Prostate gland (tissue), 2 donors: Measurements from ENCODE around the gene TMEM62. TPM values are rescaled to one million over a fixed set of nuclear protein-coding genes. Genes with fewer than 3 reads are reported as not detected.

Source experiments
- DNase-seq: peaks from one replicate; pipeline ENCODE4 v3.0.0-alpha.2; 2019; ENCODE audit warnings: low spot score
- H3K27ac ChIP-seq, 2 donors: fragments of 200-600 bp; sonication (generic); 2 replicates each; pipeline ENCODE4 v1.5.1; 2017 to 2019
- H3K27me3 ChIP-seq: fragments of 200-600 bp; sonication (generic); replicated peaks from 2 replicates; pipeline ENCODE4 v1.5.1; 2019; ENCODE audit not compliant: insufficient read depth
- H3K36me3 ChIP-seq, 2 donors: fragments of 200-600 bp; sonication (generic); 1 replicate in 1 of 2; 2 replicates in 1 of 2; pipeline versions ENCODE4 v1.5.1 to v1.8.1; 2017 to 2019
- H3K4me1 ChIP-seq: fragments of 200-600 bp; sonication (generic); replicated peaks from 2 replicates; pipeline ENCODE4 v1.5.1; 2019
- H3K4me3 ChIP-seq, 2 donors: fragments of 200-600 bp; sonication (generic); 2 replicates each; pipeline ENCODE4 v1.5.1; 2017 to 2019
- H3K9me3 ChIP-seq: fragments of 200-600 bp; sonication (generic); 2 replicates; pipeline ENCODE4 v1.5.1; 2017
- POLR2A ChIP-seq: fragments of 450-650 bp; IDR thresholded peaks from one replicate; pipeline ENCODE4 v1.6.1; 2016; ENCODE audit warnings: antibody characterized with exemption, mild to moderate bottlenecking
- POLR2AphosphoS5 ChIP-seq: sonication (generic); formaldehyde crosslinking; IDR thresholded peaks from one replicate; pipeline ENCODE4 v1.6.1; 2017; ENCODE audit warnings: antibody characterized with exemption
- WGBS: methylation state at CpG from one replicate; pipeline ENCODE4 v1.1.5; 2018; 5-methylcytosine and 5-hydroxymethylcytosine counted together
- intact Hi-C: fragments of 100-400 bp; cut with DNase I; formaldehyde crosslinking; loops from one replicate; pipeline ENCODE4 v1.14.2; 2022
- total RNA-seq, 2 donors: library from RNA; depleted of rRNA; stranded (reverse); fragments of >200 nt; gene quantifications; one replicate each; pipeline ENCODE4 v1.1.0, GENCODE V29; 2016
- TF ChIP-seq, protein P1 (sequence below), 4 experiments: fragments of 200-600 bp in 2 of 4; fragments of 450-650 bp in 2 of 4; sonication (generic) in 2 of 4; IDR thresholded peaks; 1 replicate in 3 of 4; 2 replicates in 1 of 4; pipeline ENCODE4 v1.5.1; 2016 to 2019; ENCODE audit warnings: antibody characterized with exemption in 4 of 4, mild to moderate bottlenecking in 2 of 4, moderate library complexity in 2 of 4

Gene TMEM62
- total RNA-seq, 2 donors from 2014 or later, result 34.4 to 35.4 TPM

DNA sequence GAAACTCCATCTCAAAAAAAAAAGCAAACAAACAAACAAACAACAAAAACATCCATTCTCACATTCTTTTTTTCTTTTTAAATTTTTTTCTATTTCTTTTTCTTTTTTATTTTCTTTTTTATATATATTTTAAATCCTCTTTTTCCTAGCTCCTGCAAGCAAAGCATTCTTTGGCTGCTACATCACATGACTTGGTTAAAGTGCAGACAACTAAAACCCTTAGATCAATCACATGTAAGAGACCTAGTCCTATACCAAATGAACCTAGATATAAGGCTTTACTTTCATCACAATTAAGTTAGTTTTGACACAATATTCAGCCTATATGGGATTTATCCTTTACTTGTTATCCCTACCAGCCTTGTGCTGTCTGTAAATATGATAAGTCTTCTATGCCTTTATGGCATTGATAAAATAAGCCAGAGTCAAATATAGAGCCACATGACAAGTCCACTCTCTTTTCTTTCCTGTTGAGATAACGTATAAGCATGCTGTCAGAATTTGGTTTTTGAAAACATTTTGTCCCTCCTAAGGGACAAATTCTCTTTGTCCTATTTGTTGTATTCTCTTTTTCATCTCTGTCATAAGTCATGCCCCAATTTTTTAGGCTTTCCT lies 38.9 kb upstream of the TMEM62 start:
- Histone ChIP-seq H3K9me3 (no peaks in the 10 kb centered on the region), H3K4me1 (no peaks in the 10 kb centered on the region), H3K27ac (no peak overlapping the region), H3K4me3 (no peak overlapping the region), H3K36me3 (no peaks in the 10 kb centered on the region), H3K27me3 (no peaks in the 10 kb centered on the region)
- no peak for TF ChIP-seq POLR2AphosphoS5
- TF ChIP-seq, protein P1, sequence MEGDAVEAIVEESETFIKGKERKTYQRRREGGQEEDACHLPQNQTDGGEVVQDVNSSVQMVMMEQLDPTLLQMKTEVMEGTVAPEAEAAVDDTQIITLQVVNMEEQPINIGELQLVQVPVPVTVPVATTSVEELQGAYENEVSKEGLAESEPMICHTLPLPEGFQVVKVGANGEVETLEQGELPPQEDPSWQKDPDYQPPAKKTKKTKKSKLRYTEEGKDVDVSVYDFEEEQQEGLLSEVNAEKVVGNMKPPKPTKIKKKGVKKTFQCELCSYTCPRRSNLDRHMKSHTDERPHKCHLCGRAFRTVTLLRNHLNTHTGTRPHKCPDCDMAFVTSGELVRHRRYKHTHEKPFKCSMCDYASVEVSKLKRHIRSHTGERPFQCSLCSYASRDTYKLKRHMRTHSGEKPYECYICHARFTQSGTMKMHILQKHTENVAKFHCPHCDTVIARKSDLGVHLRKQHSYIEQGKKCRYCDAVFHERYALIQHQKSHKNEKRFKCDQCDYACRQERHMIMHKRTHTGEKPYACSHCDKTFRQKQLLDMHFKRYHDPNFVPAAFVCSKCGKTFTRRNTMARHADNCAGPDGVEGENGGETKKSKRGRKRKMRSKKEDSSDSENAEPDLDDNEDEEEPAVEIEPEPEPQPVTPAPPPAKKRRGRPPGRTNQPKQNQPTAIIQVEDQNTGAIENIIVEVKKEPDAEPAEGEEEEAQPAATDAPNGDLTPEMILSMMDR (IDR thresholded peaks at IDR 0.05), result no peak
- no peak for TF ChIP-seq POLR2A
- WGBS, result 87% methylated on average over 1 of the region's 1 CpG
- intact Hi-C loops, result no loop called here
- no peak for DNase-seq

DNA sequence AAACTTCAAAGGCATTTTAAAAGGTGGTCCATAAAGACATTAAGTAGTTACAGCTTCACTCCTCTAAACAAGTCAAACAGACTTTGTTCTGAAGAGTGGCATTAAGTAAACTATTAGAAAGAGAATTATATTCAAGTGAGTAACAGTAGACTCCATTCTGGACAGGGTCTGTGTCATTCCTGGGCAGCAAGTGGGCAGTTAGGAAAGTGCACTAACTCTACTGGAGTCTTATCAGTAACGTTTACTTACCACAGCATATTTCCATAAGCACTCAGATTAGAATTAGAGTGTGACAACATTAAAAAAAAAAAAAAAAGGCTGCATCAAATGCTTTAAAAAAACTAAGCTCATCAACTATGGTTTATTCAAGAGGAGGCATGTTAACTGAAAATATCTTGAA lies 38.1 kb upstream of the TMEM62 start:
- Histone ChIP-seq H3K4me1 (no peaks in the 10 kb centered on the region), H3K4me3 (no peak overlapping the region), H3K27ac (no peak overlapping the region), H3K9me3 (no peaks in the 10 kb centered on the region), H3K36me3 (no peaks in the 10 kb centered on the region), H3K27me3 (no peaks in the 10 kb centered on the region)
- no peak for TF ChIP-seq POLR2A
- TF ChIP-seq, protein P1 (IDR thresholded peaks at IDR 0.05), result no peak
- TF ChIP-seq POLR2AphosphoS5, result no peak
- 27% methylated on average over 1 of the region's 1 CpG for WGBS
- DNase-seq, result no peak
- intact Hi-C loops, result no loop called here

DNA sequence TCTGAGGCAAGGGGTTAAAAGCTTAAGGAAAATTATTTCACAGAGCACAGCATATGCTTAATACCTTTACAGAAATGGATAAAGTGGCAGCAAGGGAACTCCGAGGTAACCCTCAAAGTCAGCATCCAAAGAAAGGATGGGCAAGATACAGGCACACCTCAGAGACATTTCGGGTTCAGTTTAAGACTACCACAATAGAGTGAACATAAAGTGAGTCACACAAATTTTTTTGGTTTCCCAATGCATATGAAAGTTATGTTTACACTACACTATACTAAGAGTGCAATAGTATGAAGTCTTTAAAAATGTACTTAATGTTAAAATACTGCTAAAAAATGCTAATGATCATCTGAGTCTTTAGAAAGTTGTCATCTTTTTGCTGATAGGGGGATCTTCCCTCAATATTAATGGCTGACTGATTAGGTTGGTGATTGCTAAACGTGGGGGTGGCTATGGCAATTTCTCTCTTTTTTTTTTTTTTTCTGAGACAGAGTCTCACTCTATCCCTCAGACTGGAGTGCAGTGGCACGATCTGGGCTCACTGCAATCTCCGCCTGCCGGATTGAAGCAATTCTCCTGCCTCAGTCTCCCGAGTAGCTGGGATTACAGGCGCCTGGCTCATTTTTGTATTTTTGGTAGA lies 37.6 kb upstream of the TMEM62 start:
- Histone ChIP-seq H3K4me3 (no peak overlapping the region), H3K27ac (no peak overlapping the region), H3K4me1 (no peaks in the 10 kb centered on the region), H3K27me3 (no peaks in the 10 kb centered on the region), H3K9me3 (no peaks in the 10 kb centered on the region), H3K36me3 (no peaks in the 10 kb centered on the region)
- WGBS, result 90% methylated on average over 8 of the region's 8 CpGs
- TF ChIP-seq POLR2A (no peak), POLR2AphosphoS5 (no peak)
- TF ChIP-seq, protein P1 (IDR thresholded peaks at IDR 0.05), result no peak
- intact Hi-C loops, result no loop called here
- DNase-seq, result no peak

DNA sequence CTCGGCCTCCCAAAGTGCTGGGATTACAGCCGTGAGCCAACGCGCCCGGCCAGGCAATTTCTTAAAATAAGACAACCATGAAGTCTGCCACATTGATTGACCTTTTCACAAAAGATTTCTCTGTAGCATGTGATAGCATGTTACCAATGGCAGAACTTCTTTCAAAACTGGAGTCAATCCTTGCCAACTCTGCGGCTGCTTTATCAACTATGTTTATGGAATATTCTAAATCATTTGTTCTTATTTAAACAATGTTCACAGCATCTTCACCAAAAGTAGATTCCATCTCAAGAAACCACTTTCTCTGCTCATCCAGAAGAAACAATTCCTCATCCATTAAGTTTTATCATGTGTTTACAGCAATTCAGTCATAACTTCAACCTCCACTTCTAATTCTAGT lies 37.0 kb upstream of the TMEM62 start:
- no peaks in the 10 kb centered on the region for H3K9me3 ChIP-seq
- no peaks in the 10 kb centered on the region for H3K27me3 ChIP-seq
- WGBS, result 93% methylated on average over 6 of the region's 6 CpGs
- no peaks in the 10 kb centered on the region for H3K36me3 ChIP-seq
- no peak for DNase-seq
- no peak for TF ChIP-seq POLR2A
- TF ChIP-seq, protein P1 (IDR thresholded peaks at IDR 0.05), result no peak
- no peak for TF ChIP-seq POLR2AphosphoS5
- H3K27ac ChIP-seq, result no peak overlapping the region
- intact Hi-C loops, result no loop called here
- no peak overlapping the region for H3K4me3 ChIP-seq
- no peaks in the 10 kb centered on the region for H3K4me1 ChIP-seq
